GM12892 (cell line): ENCODE data around the gene UBASH3B.

ENCODE experiments used
- POLR2A ChIP-seq: IDR thresholded peaks from 2 replicates; pipeline ENCODE4 v1.6.1; 2011; ENCODE audit warnings: low read depth, low read length, control low read depth
- POLR2AphosphoS5 ChIP-seq: IDR thresholded peaks from 2 replicates; pipeline ENCODE4 v1.6.1; 2011; ENCODE audit warnings: low read depth, low read length, control low read depth

DNA sequence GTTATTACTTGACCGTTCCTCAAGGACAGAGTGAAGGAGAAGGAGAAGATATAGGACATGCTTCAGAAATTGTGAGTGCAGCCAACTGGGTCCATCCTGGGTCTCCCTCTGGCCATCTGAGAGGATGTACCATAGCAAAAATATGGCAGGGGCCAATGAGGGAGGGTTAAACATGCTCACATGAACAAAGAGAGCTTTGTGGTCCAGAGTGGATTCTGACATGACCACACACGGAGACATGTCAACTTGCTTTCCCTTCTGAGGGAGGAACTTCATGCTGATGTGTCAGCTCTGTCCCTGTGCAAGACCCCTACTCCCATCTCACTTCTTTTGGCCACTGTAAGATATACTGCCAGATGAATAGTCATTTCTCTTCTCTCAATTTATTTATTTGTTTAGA, 3.0 kb upstream of the UBASH3B start:
- TF ChIP-seq POLR2AphosphoS5 (no peak), POLR2A (no peak)
